Activated T-cell treated with anti-CD3 and anti-CD28 coated beads, Interleukin-2, amount 50 U/mL, for 4 hours (primary cell): ENCODE measurements around the gene CFAP61. TPM values are rescaled to one million over a fixed set of nuclear protein-coding genes. Genes with fewer than 3 reads are reported as not detected.

Source experiments
- ATAC-seq, 2 donors: fragments of 200-7000 bp; cut with Tn5 transposase; one replicate each; pipeline ENCODE4 v1.10.0; 2021
- DNase-seq: peaks from one replicate; pipeline ENCODE4 v3.0.0-alpha.2; 2020
- H3K27me3 Mint-ChIP-seq: one replicate; pipeline ENCODE4 v1.8.0; 2021; ENCODE audit warnings: low read depth, mixed read lengths
- H3K36me3 Mint-ChIP-seq: one replicate; pipeline ENCODE4 v1.8.0; 2022; ENCODE audit warnings: mixed read lengths; ENCODE audit not compliant: insufficient read depth
- H3K4me1 Mint-ChIP-seq: one replicate; pipeline ENCODE4 v1.8.0; 2021; ENCODE audit warnings: low read depth, mixed read lengths
- H3K4me3 Mint-ChIP-seq: one replicate; pipeline ENCODE4 v1.8.0; 2021; ENCODE audit warnings: mild to moderate bottlenecking, moderate library complexity, mixed read lengths
- H3K9me3 Mint-ChIP-seq: one replicate; pipeline ENCODE4 v1.8.0; 2021; ENCODE audit warnings: mixed read lengths
- total RNA-seq, 3 donors: library from RNA; stranded (reverse); gene quantifications; one replicate each; pipeline ENCODE4 v1.2.1, GENCODE V29; 2021

CFAP61 gene
- total RNA-seq, 3 donors from 2014 or later, result 0.49 TPM; not detected in 2

GRCh38 chr20:20364593-20365479 lies 312.5 kb downstream of the CFAP61 start:
- no peak overlapping the region for H3K4me3 Mint-ChIP-seq
- no peaks in the 10 kb centered on the region for H3K36me3 Mint-ChIP-seq
- DNase-seq (no peak), ATAC-seq (no peak)
- no peaks in the 10 kb centered on the region for H3K9me3 Mint-ChIP-seq
- peaks cover 23% of the 10 kb centered on the region for H3K4me1 Mint-ChIP-seq
- H3K27me3 Mint-ChIP-seq, result peaks cover 67% of the 10 kb centered on the region

DNA sequence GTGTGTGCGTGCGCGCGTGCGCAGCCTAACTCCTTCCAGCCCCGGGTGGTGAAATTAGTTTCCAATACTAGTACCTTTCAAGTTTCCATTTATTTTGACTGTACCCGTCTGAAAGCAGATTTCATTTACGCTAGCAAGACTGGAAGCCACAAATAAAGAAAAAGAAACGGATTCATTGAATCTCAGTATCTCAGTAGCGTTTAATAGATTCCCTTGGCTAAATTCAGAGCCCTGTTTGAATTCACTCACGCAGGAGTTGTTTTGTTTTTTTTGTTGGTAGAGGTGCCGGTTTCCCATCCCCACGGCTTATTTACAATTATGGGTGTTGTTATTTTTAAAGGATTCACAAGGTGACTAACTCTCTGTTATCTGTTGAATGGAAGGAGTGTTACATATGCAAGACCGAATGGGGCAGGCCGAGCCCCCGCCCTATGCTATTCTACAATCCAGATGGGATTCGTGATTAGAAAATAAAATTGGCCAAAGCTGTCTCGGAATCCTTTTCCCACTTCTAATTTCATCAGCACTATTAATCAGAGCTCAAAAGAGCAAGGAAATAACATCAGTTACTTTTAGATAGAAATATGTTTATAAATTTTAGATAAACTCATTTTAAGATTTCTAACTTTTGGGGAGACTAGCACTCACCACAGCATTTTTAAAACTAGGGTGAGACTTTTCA lies 313.3 kb downstream of the CFAP61 start:
- H3K36me3 Mint-ChIP-seq, result no peaks in the 10 kb centered on the region
- peaks cover 69% of the 10 kb centered on the region for H3K27me3 Mint-ChIP-seq
- no peaks in the 10 kb centered on the region for H3K9me3 Mint-ChIP-seq
- ATAC-seq (no peak), DNase-seq (no peak)
- peaks cover 21% of the 10 kb centered on the region for H3K4me1 Mint-ChIP-seq
- no peak overlapping the region for H3K4me3 Mint-ChIP-seq

- Mint-ChIP-seq H3K9me3 (no peaks in the 10 kb centered on the region), H3K4me1 (peaks cover 15% of the 10 kb centered on the region), H3K27me3 (peaks cover 67% of the 10 kb centered on the region), H3K36me3 (no peaks in the 10 kb centered on the region), H3K4me3 (no peak overlapping the region)
- DNase-seq (no peak), ATAC-seq (no peak)
Observed at GRCh38 chr20:20366551-20366875, 314.2 kb downstream of the CFAP61 start.

GRCh38 chr20:20366876-20367574 lies 314.7 kb downstream of the CFAP61 start:
- no peaks in the 10 kb centered on the region for H3K9me3 Mint-ChIP-seq
- no peaks in the 10 kb centered on the region for H3K36me3 Mint-ChIP-seq
- H3K4me1 Mint-ChIP-seq, result peaks cover 15% of the 10 kb centered on the region
- DNase-seq (no peak), ATAC-seq (no peak)
- no peak overlapping the region for H3K4me3 Mint-ChIP-seq
- peaks cover 68% of the 10 kb centered on the region for H3K27me3 Mint-ChIP-seq

DNA sequence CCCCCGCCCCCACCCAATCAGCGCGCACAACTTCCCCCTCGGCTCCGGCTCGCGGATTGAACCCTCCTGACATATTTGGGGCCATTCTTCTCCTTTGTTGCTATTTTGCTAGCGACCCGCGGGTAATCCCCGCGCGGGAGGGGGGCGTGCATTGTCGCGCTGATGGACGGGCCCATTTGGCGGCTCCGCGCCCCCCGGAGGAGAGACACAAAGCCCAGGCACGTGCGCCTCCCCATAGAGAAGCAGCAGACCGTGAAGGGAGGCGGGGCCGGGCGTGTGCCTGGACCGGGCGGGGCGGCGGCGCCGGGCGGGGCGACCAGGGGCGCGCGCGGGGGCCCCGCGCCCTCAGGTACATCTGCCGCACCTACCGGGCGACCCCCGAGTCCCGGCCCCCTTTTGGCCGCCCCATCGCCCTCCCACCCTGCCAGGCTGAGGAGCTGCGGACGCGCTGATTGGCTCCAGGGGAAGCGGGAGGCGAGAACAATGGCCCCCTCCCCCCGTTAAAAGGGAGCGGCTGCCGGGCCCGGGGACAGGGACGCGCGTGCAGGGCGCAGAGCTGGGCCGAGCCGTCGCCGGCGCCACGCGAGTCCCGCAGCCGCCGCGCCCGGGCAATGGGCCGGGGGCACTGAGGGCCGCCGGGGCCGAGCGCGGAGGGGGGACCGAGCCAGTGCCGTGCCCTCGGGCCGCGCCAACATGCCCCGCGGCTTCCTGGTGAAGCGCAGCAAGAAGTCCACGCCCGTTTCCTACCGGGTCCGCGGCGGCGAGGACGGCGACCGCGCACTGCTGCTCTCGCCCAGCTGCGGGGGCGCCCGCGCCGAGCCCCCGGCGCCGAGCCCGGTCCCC lies 315.5 kb downstream of the CFAP61 start, which contains the start of gene INSM1:
INSM1 (plus strand) TSS at position 530 of the 843 bp plus-strand sequence; CDS start at position 694, 164 bp downstream.
- DNase-seq (no peak), ATAC-seq (peak; percentile 36 to 39)
- H3K9me3 Mint-ChIP-seq, result no peaks in the 10 kb centered on the region
- H3K27me3 Mint-ChIP-seq, result peaks cover 69% of the 10 kb centered on the region
- peak within 1 kb of the TSS; percentile 69 for H3K4me3 Mint-ChIP-seq
- no peaks in the 10 kb centered on the region for H3K36me3 Mint-ChIP-seq
- peaks cover 15% of the 10 kb centered on the region for H3K4me1 Mint-ChIP-seq

GRCh38 chr20:20368418-20369249 lies 316.3 kb downstream of the CFAP61 start:
- Mint-ChIP-seq H3K27me3 (peaks cover 70% of the 10 kb centered on the region), H3K4me1 (peaks cover 13% of the 10 kb centered on the region), H3K9me3 (no peaks in the 10 kb centered on the region), H3K36me3 (no peaks in the 10 kb centered on the region), H3K4me3 (no peak overlapping the region)
- ATAC-seq (peak; percentile 21 to 23), DNase-seq (no peak)

GRCh38 chr20:20369250-20370093 lies 317.1 kb downstream of the CFAP61 start:
- no peaks in the 10 kb centered on the region for H3K36me3 Mint-ChIP-seq
- H3K27me3 Mint-ChIP-seq, result peaks cover 69% of the 10 kb centered on the region
- peaks cover 10% of the 10 kb centered on the region for H3K4me1 Mint-ChIP-seq
- DNase-seq, result no peak
- H3K9me3 Mint-ChIP-seq, result no peaks in the 10 kb centered on the region
- peak overlapping the region; percentile 76 for H3K4me3 Mint-ChIP-seq
- ATAC-seq, result peak; percentile 12 to 14

- Mint-ChIP-seq H3K36me3 (no peaks in the 10 kb centered on the region), H3K9me3 (no peaks in the 10 kb centered on the region), H3K4me3 (peak overlapping the region; percentile 76), H3K27me3 (peaks cover 64% of the 10 kb centered on the region), H3K4me1 (peaks cover 10% of the 10 kb centered on the region)
- DNase-seq, result no peak
- no peak for ATAC-seq
Observed at GRCh38 chr20:20370094-20370575, 317.8 kb downstream of the CFAP61 start.

- Mint-ChIP-seq H3K27me3 (peaks cover 66% of the 10 kb centered on the region), H3K4me3 (no peak overlapping the region), H3K36me3 (no peaks in the 10 kb centered on the region), H3K4me1 (peaks cover 8% of the 10 kb centered on the region), H3K9me3 (no peaks in the 10 kb centered on the region)
- DNase-seq (no peak), ATAC-seq (no peak)
Observed at GRCh38 chr20:20371083-20371482, 318.8 kb downstream of the CFAP61 start.

- H3K27me3 Mint-ChIP-seq, result peaks cover 62% of the 10 kb centered on the region
- H3K36me3 Mint-ChIP-seq, result no peaks in the 10 kb centered on the region
- DNase-seq, result no peak
- no peaks in the 10 kb centered on the region for H3K9me3 Mint-ChIP-seq
- peaks cover 8% of the 10 kb centered on the region for H3K4me1 Mint-ChIP-seq
- ATAC-seq, result no peak
- peak overlapping the region; percentile 0 for H3K4me3 Mint-ChIP-seq
Observed at GRCh38 chr20:20371681-20372080, 319.3 kb downstream of the CFAP61 start.

DNA sequence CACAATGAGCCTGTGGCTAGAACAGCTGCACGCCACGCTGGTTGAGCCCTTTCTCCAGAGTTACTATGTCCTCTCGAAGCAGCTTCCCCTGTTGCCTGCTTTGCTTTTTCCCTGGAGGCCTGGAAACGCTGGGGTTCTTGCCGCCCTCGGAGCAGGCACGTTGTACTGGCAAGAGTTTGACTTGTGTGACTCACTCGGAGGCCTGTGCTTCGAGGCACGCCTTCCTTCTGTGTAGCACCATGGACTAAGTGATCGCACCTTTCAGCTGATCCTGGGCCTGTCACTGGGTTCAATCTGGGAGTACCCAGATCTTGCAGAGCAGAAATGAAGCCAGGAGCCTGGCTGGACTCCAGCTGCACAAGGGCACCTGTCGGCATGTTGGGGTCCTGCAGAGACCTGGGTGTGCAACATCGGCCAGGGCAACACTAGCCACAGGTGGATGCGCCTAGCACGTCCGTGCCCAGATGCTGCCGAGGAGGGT lies 320.8 kb downstream of the CFAP61 start:
- DNase-seq, result no peak
- H3K9me3 Mint-ChIP-seq, result no peaks in the 10 kb centered on the region

GRCh38 chr20:20375862-20376261 lies 323.5 kb downstream of the CFAP61 start:
- no peak for ATAC-seq
- Mint-ChIP-seq H3K36me3 (no peaks in the 10 kb centered on the region), H3K4me1 (no peaks in the 10 kb centered on the region), H3K9me3 (peaks cover 2% of the 10 kb centered on the region), H3K27me3 (peaks cover 49% of the 10 kb centered on the region), H3K4me3 (no peak overlapping the region)
- no peak for DNase-seq

More for the DNA sequence above, 320.8 kb downstream of the CFAP61 start:
- Mint-ChIP-seq H3K36me3 (no peaks in the 10 kb centered on the region), H3K4me3 (no peak overlapping the region), H3K4me1 (peaks cover 6% of the 10 kb centered on the region), H3K27me3 (peaks cover 55% of the 10 kb centered on the region)
- ATAC-seq, result no peak
